Prostate gland (tissue), 2 donors: Measurements from ENCODE around the gene CLEC4A. TPM values are rescaled to one million over a fixed set of nuclear protein-coding genes. Genes with fewer than 3 reads are reported as not detected.
"Not testable (repeated sequence)": the region's sequence is repeated elsewhere in the genome, so short reads cannot be mapped to it uniquely, and the experiment has no call there.

ENCODE experiments used
- DNase-seq: peaks from one replicate; pipeline ENCODE4 v3.0.0-alpha.2; 2019; ENCODE audit warnings: low spot score
- H3K27ac ChIP-seq, 2 donors: fragments of 200-600 bp; sonication (generic); 2 replicates each; pipeline ENCODE4 v1.5.1; 2017 to 2019
- H3K27me3 ChIP-seq: fragments of 200-600 bp; sonication (generic); replicated peaks from 2 replicates; pipeline ENCODE4 v1.5.1; 2019; ENCODE audit not compliant: insufficient read depth
- H3K36me3 ChIP-seq, 2 donors: fragments of 200-600 bp; sonication (generic); 1 replicate in 1 of 2; 2 replicates in 1 of 2; pipeline versions ENCODE4 v1.5.1 to v1.8.1; 2017 to 2019
- H3K4me1 ChIP-seq: fragments of 200-600 bp; sonication (generic); replicated peaks from 2 replicates; pipeline ENCODE4 v1.5.1; 2019
- H3K4me3 ChIP-seq, 2 donors: fragments of 200-600 bp; sonication (generic); 2 replicates each; pipeline ENCODE4 v1.5.1; 2017 to 2019
- H3K9me3 ChIP-seq: fragments of 200-600 bp; sonication (generic); 2 replicates; pipeline ENCODE4 v1.5.1; 2017
- CTCF ChIP-seq, 4 experiments: fragments of 200-600 bp in 2 of 4; fragments of 450-650 bp in 2 of 4; sonication (generic) in 2 of 4; IDR thresholded peaks; 1 replicate in 3 of 4; 2 replicates in 1 of 4; pipeline ENCODE4 v1.5.1; 2016 to 2019; ENCODE audit warnings: antibody characterized with exemption in 4 of 4, mild to moderate bottlenecking in 2 of 4, moderate library complexity in 2 of 4
- POLR2A ChIP-seq: fragments of 450-650 bp; IDR thresholded peaks from one replicate; pipeline ENCODE4 v1.6.1; 2016; ENCODE audit warnings: antibody characterized with exemption, mild to moderate bottlenecking
- POLR2AphosphoS5 ChIP-seq: sonication (generic); formaldehyde crosslinking; IDR thresholded peaks from one replicate; pipeline ENCODE4 v1.6.1; 2017; ENCODE audit warnings: antibody characterized with exemption
- WGBS: methylation state at CpG from one replicate; pipeline ENCODE4 v1.1.5; 2018; 5-methylcytosine and 5-hydroxymethylcytosine counted together
- intact Hi-C: fragments of 100-400 bp; cut with DNase I; formaldehyde crosslinking; loops from one replicate; pipeline ENCODE4 v1.14.2; 2022
- total RNA-seq, 2 donors: library from RNA; depleted of rRNA; stranded (reverse); fragments of >200 nt; gene quantifications; one replicate each; pipeline ENCODE4 v1.1.0, GENCODE V29; 2016

Gene CLEC4A
- total RNA-seq, 2 donors from 2014 or later: 1.1 TPM; not detected in 1

- intact Hi-C loops: no loop called here
- no peaks in the 10 kb centered on the region for H3K4me1 ChIP-seq
Measured at GRCh38 chr12:8108808-8109398, 14.5 kb upstream of the CLEC4A start.

GRCh38 chr12:8113117-8113516 lies 10.3 kb upstream of the CLEC4A start:
- H3K27ac ChIP-seq, intact Hi-C loops, H3K9me3 ChIP-seq, DNase-seq, H3K27me3 ChIP-seq, H3K4me3 ChIP-seq, H3K4me1 ChIP-seq, H3K36me3 ChIP-seq: not testable (repeated sequence)
- 95% methylated on average over 4 of the region's 4 CpGs for WGBS

More at GRCh38 chr12:8108808-8109398, 14.5 kb upstream of the CLEC4A start:
- Histone ChIP-seq H3K27ac (no peak overlapping the region), H3K36me3 (no peaks in the 10 kb centered on the region), H3K4me3 (no peak overlapping the region), H3K9me3 (no peaks in the 10 kb centered on the region), H3K27me3 (no peaks in the 10 kb centered on the region)
- TF ChIP-seq POLR2A (no peak), CTCF (IDR thresholded peaks at IDR 0.05) (peak; percentile 87 to 94 (median 92)), POLR2AphosphoS5 (peak; percentile 23)
- peak; percentile 66 for DNase-seq
- WGBS: 0% methylated on average over 3 of the region's 3 CpGs

GRCh38 chr12:8120072-8120713 lies 3.2 kb upstream of the CLEC4A start:
- H3K9me3 ChIP-seq: no peaks in the 10 kb centered on the region
- no peaks in the 10 kb centered on the region for H3K27me3 ChIP-seq
- H3K4me3 ChIP-seq: no peak overlapping the region
- TF ChIP-seq POLR2A (no peak), POLR2AphosphoS5 (no peak), CTCF (IDR thresholded peaks at IDR 0.05) (no peak)
- intact Hi-C loops: no loop called here
- 87% methylated on average over 4 of the region's 4 CpGs for WGBS
- no peaks in the 10 kb centered on the region for H3K36me3 ChIP-seq
- no peak for DNase-seq
- H3K4me1 ChIP-seq: no peaks in the 10 kb centered on the region
- no peak overlapping the region for H3K27ac ChIP-seq

GRCh38 chr12:8127138-8127537 lies 3.7 kb downstream of the CLEC4A start:
- intact Hi-C loops: no loop called here
- no peak for DNase-seq

GRCh38 chr12:8133636-8134397 lies 10.4 kb downstream of the CLEC4A start:
- 97% methylated on average over 16 of the region's 18 CpGs for WGBS
- H3K36me3 ChIP-seq, H3K27ac ChIP-seq, H3K4me3 ChIP-seq, DNase-seq, H3K27me3 ChIP-seq, intact Hi-C loops, H3K4me1 ChIP-seq, H3K9me3 ChIP-seq: not testable (repeated sequence)

More at GRCh38 chr12:8127138-8127537, 3.7 kb downstream of the CLEC4A start:
- TF ChIP-seq CTCF (IDR thresholded peaks at IDR 0.05): no peak
- no peak for TF ChIP-seq POLR2A
- TF ChIP-seq POLR2AphosphoS5: no peak
- Histone ChIP-seq H3K4me1 (no peaks in the 10 kb centered on the region), H3K9me3 (no peaks in the 10 kb centered on the region), H3K27ac (no peak overlapping the region), H3K4me3 (no peak overlapping the region), H3K27me3 (no peaks in the 10 kb centered on the region), H3K36me3 (no peaks in the 10 kb centered on the region)
- WGBS: 61% methylated on average over 4 of the region's 4 CpGs

- H3K4me1 ChIP-seq, DNase-seq, intact Hi-C loops, H3K4me3 ChIP-seq, H3K9me3 ChIP-seq, H3K27ac ChIP-seq, H3K27me3 ChIP-seq, H3K36me3 ChIP-seq: not testable (repeated sequence)
- WGBS: 93% methylated on average over 23 of the region's 23 CpGs
Measured at GRCh38 chr12:8134398-8134930, 11.0 kb downstream of the CLEC4A start.

- H3K9me3 ChIP-seq, DNase-seq, intact Hi-C loops, H3K27ac ChIP-seq, H3K4me1 ChIP-seq, H3K4me3 ChIP-seq, H3K27me3 ChIP-seq, H3K36me3 ChIP-seq: not testable (repeated sequence)
- 62% methylated on average over 8 of the region's 8 CpGs for WGBS
Measured at GRCh38 chr12:8141647-8142046, 18.2 kb downstream of the CLEC4A start.
